Measurements from ENCODE around the gene RPS6KC1.

DNA sequence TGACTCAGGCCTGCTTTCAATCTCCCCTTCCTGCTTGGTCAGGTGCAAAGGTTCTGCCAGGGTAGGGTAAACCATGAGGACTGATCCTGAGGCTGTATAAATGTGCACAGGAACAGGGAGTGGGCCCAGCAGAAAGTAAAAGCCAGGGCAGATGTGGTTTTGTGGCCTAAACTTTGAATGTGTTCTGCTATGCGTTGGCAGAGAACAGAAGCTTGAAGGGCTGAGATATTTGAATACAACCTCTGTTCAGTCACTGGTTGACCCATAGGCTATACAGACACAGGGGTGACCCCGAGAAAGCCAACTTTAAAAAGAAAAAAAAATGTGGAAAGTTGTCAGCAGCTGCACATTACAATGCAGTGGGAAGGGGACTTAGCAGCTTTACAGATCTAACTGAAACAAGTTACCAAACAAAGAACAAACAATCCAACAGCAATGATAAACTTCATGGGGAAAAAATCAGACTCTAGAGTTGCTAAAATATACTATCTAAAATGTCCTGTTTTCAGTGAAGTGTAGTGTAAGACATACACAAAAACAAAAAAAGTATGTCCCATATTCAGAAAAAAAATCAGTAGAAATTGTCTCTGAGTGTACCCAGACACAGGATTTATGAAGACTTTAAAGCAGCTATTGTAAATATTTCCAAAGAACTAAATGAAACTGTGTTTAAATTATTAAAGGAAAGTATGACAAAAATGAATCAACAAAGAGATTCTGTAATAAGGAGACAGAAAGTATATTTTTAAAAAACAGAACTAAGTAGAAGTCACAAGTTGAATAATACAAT, 216.1 kb downstream of the RPS6KC1 start:
- no peak for TF ChIP-seq ZFX (IDR thresholded peaks at IDR 0.05)
- TF ChIP-seq, protein P1, sequence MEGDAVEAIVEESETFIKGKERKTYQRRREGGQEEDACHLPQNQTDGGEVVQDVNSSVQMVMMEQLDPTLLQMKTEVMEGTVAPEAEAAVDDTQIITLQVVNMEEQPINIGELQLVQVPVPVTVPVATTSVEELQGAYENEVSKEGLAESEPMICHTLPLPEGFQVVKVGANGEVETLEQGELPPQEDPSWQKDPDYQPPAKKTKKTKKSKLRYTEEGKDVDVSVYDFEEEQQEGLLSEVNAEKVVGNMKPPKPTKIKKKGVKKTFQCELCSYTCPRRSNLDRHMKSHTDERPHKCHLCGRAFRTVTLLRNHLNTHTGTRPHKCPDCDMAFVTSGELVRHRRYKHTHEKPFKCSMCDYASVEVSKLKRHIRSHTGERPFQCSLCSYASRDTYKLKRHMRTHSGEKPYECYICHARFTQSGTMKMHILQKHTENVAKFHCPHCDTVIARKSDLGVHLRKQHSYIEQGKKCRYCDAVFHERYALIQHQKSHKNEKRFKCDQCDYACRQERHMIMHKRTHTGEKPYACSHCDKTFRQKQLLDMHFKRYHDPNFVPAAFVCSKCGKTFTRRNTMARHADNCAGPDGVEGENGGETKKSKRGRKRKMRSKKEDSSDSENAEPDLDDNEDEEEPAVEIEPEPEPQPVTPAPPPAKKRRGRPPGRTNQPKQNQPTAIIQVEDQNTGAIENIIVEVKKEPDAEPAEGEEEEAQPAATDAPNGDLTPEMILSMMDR (conservative IDR thresholded peaks at IDR 0.05), result no peak

Data from C4-2B (cell line).